ENCODE measurements around the gene CKM. TPM values are rescaled to one million over a fixed set of nuclear protein-coding genes. Genes with fewer than 3 reads are reported as not detected.

The CKM gene
- total and polyA plus RNA-seq, 2 experiments from 2014 or later = 1.0 to 1.3 TPM

GRCh38 chr19:45295873-45296272, 26.8 kb downstream of the CKM start:
- TF ChIP-seq EZH2phosphoT487 (IDR thresholded peaks at IDR 0.05; ENCODE audit: low read depth, severe bottlenecking, unreplicated experiment) = no peak
- TF ChIP-seq EZH2 (IDR thresholded peaks at IDR 0.05; ENCODE audit: borderline replicate concordance) = no peak
- no peak for TF ChIP-seq CTCF (IDR thresholded peaks at IDR 0.05; ENCODE audit: poor library complexity)
- no peaks in the 10 kb centered on the region for H3K9me3 ChIP-seq (ENCODE audit: low read depth)
- no peaks in the 10 kb centered on the region for H3K79me2 ChIP-seq
- DNase-seq (ENCODE audit: low spot score) = no peak
- no peak overlapping the region for H3K27ac ChIP-seq
- no peaks in the 10 kb centered on the region for H3K9me2 ChIP-seq (replicated peaks; ENCODE audit: insufficient read depth)
- no peaks in the 10 kb centered on the region for H3K27me3 ChIP-seq
- H3K36me3 ChIP-seq (replicated peaks; ENCODE audit: insufficient read depth, low read depth) = peaks cover 4% of the 10 kb centered on the region
- H3K4me3 ChIP-seq = no peak overlapping the region
- no peaks in the 10 kb centered on the region for H3K4me1 ChIP-seq (ENCODE audit: insufficient read depth)
- H4K20me1 ChIP-seq (ENCODE audit: insufficient read depth, poor library complexity, severe bottlenecking) = no peaks in the 10 kb centered on the region
- no peak overlapping the region for H3K4me2 ChIP-seq
- H2AFZ ChIP-seq = no peak overlapping the region

GRCh38 chr19:45294291-45295029, 28.2 kb downstream of the CKM start:
- H3K9me2 ChIP-seq (replicated peaks; ENCODE audit: insufficient read depth) = no peaks in the 10 kb centered on the region
- DNase-seq (ENCODE audit: low spot score) = no peak
- no peaks in the 10 kb centered on the region for H3K79me2 ChIP-seq
- 96% methylated on average over 12 of the region's 12 CpGs for WGBS (ENCODE audit: low lambda C conversion rate, missing lambda C conversion rate)
- no peak overlapping the region for H2AFZ ChIP-seq
- no peak overlapping the region for H3K4me3 ChIP-seq
- H3K36me3 ChIP-seq (replicated peaks; ENCODE audit: insufficient read depth, low read depth) = peaks cover 4% of the 10 kb centered on the region
- no peak overlapping the region for H3K4me2 ChIP-seq
- no peaks in the 10 kb centered on the region for H4K20me1 ChIP-seq (ENCODE audit: insufficient read depth, poor library complexity, severe bottlenecking)
- H3K27ac ChIP-seq = no peak overlapping the region
- no peaks in the 10 kb centered on the region for H3K9me3 ChIP-seq (ENCODE audit: low read depth)
- H3K27me3 ChIP-seq = no peaks in the 10 kb centered on the region
- TF ChIP-seq EZH2phosphoT487 (IDR thresholded peaks at IDR 0.05; ENCODE audit: low read depth, severe bottlenecking, unreplicated experiment) (no peak), EZH2 (IDR thresholded peaks at IDR 0.05; ENCODE audit: borderline replicate concordance) (no peak), CTCF (IDR thresholded peaks at IDR 0.05; ENCODE audit: poor library complexity) (no peak)
- H3K4me1 ChIP-seq (ENCODE audit: insufficient read depth) = no peaks in the 10 kb centered on the region

- Histone ChIP-seq H3K4me1 (ENCODE audit: insufficient read depth) (no peaks in the 10 kb centered on the region), H3K27me3 (no peaks in the 10 kb centered on the region), H3K79me2 (no peaks in the 10 kb centered on the region), H3K4me3 (no peak overlapping the region), H2AFZ (no peak overlapping the region), H3K9me2 (replicated peaks; ENCODE audit: insufficient read depth) (no peaks in the 10 kb centered on the region), H3K27ac (no peak overlapping the region), H3K9me3 (ENCODE audit: low read depth) (no peaks in the 10 kb centered on the region), H3K36me3 (replicated peaks; ENCODE audit: insufficient read depth, low read depth) (peaks cover 4% of the 10 kb centered on the region), H4K20me1 (ENCODE audit: insufficient read depth, poor library complexity, severe bottlenecking) (no peaks in the 10 kb centered on the region), H3K4me2 (no peak overlapping the region)
- TF ChIP-seq EZH2phosphoT487 (IDR thresholded peaks at IDR 0.05; ENCODE audit: low read depth, severe bottlenecking, unreplicated experiment) (no peak), EZH2 (IDR thresholded peaks at IDR 0.05; ENCODE audit: borderline replicate concordance) (no peak), CTCF (IDR thresholded peaks at IDR 0.05; ENCODE audit: poor library complexity) (no peak)
- WGBS (ENCODE audit: low lambda C conversion rate, missing lambda C conversion rate) = 81% methylated on average over 4 of the region's 4 CpGs
- DNase-seq (ENCODE audit: low spot score) = no peak
Measured at GRCh38 chr19:45293682-45294081, 29.0 kb downstream of the CKM start.

All from hepatocyte (in vitro differentiated cells).